Measurements from ENCODE around the gene DMPK.

The DMPK gene

DNA sequence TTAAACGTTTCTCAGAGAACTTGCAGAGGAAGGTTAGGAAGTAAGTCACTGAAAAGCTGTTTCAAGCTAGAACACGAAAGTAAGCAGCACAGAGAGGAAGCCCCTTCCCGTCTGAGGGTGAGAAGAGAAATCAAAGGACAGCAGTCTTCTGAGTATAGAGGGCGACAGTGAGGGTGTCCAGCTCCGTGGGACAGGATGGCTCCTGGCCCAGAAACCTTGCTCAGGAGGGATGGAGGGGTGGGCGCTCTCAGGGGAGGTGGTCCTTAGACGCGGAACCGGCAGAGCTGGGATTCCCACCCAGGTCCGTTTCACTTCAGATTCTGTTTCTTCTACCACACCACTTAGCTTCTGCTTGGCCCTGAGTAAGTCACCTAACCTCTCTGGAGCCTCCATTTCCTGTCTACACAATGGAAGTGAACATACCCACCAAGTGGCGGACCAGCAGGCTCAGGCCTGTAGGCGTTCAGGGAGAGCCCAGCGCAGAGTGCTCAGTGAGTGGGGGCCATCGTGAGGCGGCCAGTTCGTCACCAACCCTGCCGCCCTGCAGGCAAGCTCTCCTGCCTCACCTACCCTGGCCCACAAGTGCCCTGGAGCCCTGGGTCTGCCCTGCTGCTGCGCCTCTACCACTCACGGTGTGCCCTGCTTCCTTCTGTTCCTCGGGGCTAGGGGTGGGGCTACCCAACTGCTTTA, 38.3 kb upstream of the DMPK start:
- H3K4me3 ChIP-seq (ENCODE audit: low read depth, low read length): no peak overlapping the region
- DNase-seq (ENCODE audit: low read depth): no peak
- TF ChIP-seq, protein P1, sequence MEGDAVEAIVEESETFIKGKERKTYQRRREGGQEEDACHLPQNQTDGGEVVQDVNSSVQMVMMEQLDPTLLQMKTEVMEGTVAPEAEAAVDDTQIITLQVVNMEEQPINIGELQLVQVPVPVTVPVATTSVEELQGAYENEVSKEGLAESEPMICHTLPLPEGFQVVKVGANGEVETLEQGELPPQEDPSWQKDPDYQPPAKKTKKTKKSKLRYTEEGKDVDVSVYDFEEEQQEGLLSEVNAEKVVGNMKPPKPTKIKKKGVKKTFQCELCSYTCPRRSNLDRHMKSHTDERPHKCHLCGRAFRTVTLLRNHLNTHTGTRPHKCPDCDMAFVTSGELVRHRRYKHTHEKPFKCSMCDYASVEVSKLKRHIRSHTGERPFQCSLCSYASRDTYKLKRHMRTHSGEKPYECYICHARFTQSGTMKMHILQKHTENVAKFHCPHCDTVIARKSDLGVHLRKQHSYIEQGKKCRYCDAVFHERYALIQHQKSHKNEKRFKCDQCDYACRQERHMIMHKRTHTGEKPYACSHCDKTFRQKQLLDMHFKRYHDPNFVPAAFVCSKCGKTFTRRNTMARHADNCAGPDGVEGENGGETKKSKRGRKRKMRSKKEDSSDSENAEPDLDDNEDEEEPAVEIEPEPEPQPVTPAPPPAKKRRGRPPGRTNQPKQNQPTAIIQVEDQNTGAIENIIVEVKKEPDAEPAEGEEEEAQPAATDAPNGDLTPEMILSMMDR (IDR thresholded peaks at IDR 0.05; ENCODE audit: low read depth, low read length, missing control alignments): no peak

DNA sequence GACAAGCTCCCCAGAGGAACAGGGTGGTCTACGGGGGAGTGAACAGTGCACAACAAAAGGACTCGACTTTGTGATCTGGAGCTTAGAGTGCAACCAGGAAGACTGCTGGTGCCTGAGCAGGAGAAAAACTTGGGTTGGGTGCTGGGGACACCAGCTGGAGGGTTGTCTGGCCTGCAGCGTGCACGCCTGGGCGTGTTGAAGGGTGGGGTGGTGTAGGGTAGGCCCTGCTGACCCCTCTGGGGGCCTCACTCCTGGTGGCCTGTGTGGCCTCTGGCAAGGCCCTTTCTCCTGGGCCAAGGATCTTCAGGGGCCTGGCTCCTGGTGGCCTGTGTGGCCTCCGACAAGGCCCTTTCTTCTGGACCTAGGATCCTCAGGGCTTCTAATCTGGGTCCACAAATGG, 37.5 kb upstream of the DMPK start:
- no peak overlapping the region for H3K4me3 ChIP-seq (ENCODE audit: low read depth, low read length)
- TF ChIP-seq, protein P1 (IDR thresholded peaks at IDR 0.05; ENCODE audit: low read depth, low read length, missing control alignments): no peak
- DNase-seq (ENCODE audit: low read depth): no peak

DNA sequence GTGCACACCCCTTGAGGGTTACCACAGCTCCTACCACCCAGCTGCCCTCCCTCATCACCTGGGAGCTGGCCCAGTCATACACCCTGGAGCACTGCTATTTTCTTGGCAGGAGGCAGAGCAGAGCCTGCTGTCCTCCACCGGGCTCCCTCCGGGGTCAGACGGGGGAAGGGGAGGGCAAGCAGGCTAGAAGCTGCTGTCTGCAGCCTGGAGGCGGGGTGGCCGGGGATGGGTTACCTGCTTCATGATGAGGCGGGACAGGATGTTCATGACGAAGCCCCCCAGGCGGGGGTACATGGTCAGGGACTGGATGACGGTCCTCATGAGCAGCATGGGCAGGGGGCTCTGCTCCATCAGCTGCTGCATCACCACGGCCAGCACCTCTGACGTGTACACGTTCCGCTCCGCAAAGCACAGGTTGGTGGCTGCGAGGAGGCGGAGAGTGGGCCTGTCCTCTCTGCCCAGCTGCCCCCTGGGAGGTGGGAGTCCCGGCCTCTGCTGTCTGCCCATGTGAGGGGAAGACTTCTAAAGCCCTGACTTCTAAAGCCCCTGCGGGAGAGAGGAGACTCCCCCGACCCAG, 35.5 kb upstream of the DMPK start:
- DNase-seq (ENCODE audit: low read depth): no peak
- no peak overlapping the region for H3K4me3 ChIP-seq (ENCODE audit: low read depth, low read length)
- TF ChIP-seq, protein P1 (IDR thresholded peaks at IDR 0.05; ENCODE audit: low read depth, low read length, missing control alignments): no peak

DNA sequence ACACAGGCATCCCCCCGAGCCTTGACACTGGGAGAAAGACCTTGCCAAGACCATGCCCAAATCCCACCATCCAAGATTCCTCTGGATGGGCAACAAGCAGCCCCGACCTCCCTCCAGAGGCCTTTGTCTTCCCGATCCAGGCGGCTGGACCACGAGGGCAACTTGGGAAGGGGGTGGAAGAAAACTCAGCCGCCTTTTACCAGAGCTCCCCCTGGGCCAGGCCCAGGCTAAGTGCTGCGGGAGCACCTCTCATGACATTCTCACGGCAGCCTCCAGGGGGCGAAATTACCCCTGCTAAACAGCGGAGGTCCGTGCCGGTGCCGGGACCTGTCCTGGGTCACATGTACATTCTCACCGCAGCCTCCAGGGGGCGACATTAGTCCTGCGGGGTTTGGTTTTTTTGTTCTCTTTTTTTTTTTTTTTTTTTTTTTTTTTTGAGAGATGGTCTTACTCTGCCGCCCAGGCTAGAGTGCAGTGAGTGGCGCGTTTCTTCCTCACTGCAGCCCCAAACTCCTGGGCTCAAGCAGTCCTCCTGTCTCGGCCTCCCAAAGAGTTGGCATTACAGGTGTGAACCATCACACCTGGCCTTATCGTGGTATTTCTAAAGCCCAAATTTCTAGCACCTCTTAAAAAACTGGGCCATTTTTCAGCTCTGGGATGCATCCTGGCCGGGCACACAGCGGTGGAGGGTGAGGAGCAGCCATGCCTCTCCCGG, 34.9 kb upstream of the DMPK start:
- peak; percentile 83 for DNase-seq (ENCODE audit: low read depth)
- no peak overlapping the region for H3K4me3 ChIP-seq (ENCODE audit: low read depth, low read length)
- TF ChIP-seq, protein P1 (IDR thresholded peaks at IDR 0.05; ENCODE audit: low read depth, low read length, missing control alignments): peak; percentile 97

DNA sequence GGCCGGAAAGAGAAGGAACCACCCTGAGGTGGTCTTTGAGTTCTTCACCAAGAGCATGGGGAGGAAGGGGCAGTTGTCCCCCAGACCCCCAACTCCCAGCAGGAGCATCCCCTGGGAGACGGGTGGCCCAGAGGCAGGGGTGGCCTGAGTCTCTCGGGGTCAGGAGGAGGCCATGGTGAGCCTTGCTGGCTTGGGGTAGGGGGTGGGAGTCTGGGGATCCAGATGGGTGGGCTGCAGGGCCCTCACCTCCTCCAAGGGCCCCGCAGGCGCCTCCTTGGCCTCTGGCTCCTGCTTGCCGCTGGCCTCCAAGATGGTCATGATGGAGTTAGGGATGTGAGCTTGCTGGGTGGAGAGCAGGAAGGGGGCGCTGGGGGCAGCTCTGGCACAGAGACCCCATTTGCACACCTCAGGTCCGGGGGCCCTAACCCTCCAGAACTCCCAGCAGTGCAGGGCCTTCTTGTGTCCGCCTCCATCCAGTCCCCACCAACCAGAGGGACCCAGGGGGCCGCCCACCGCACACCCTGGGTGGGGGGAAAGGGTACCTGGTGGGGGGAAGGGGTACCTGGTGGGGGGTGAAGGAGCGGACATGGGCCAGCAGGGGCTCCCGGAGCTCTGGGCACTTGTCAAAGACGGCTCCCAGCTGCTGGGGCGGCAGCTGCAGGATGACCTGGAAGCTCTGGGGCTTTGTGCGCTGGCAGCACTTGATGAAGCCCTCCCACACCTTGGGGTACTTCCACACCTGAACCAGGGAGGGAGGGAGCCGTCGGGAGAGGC, 34.1 kb upstream of the DMPK start:
- DNase-seq (ENCODE audit: low read depth): no peak
- TF ChIP-seq, protein P1 (IDR thresholded peaks at IDR 0.05; ENCODE audit: low read depth, low read length, missing control alignments): no peak
- H3K4me3 ChIP-seq (ENCODE audit: low read depth, low read length): no peak overlapping the region

DNA sequence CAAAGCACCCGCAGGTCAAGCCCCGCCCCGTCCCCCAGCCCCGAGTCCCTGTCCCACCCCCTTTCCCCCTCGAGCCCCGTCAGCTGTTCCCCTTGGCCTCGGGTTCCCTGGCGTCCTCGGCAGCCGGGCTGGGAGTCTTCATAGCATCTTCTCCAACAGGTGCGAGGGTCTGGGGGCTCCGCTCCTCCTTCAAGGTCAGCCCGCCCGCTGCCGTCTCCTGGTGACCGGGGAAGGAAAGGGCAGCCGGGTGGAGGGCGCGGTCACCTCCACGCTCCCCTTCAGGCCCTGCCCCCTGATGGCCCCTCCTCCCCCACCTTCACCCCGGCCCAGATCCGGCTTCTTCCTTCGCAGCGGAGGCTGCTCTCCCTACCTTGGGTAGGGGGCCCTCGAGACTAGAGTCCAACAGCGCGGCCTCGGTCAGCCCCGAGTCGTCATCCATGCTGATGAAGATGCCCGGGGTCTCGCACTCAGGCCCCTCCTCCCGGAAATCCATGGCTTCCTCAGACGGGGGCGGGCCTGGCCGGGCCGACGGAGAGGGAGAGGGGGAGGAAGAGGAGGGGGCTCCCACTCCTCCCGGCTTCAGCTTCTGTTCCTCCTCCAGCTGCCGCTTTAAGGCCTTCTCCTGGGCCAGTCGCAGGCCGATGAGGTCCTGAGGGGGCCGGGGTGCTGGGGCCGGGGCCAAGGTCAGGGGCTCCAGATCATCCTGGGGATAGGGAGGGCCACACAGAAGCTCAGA, 33.4 kb upstream of the DMPK start:
- TF ChIP-seq, protein P1 (IDR thresholded peaks at IDR 0.05; ENCODE audit: low read depth, low read length, missing control alignments): no peak
- no peak for DNase-seq (ENCODE audit: low read depth)
- no peak overlapping the region for H3K4me3 ChIP-seq (ENCODE audit: low read depth, low read length)
